Measurements from ENCODE around the gene GALNTL6. TPM values are rescaled to one million over a fixed set of nuclear protein-coding genes. Genes with fewer than 3 reads are reported as not detected.

Gene GALNTL6
- polyA plus RNA-seq, 1 donor from 2014 or later = 14.9 TPM

- no peak for TF ChIP-seq MXI1 (conservative IDR thresholded peaks at IDR 0.05; ENCODE audit: poor library complexity, severe bottlenecking)
- TF ChIP-seq POLR2AphosphoS5 (IDR thresholded peaks at IDR 0.05) = no peak
- no peak for TF ChIP-seq RAD21 (conservative IDR thresholded peaks at IDR 0.05)
- no peak for TF ChIP-seq REST (IDR thresholded peaks at IDR 0.05; ENCODE audit: borderline replicate concordance)
- no peak for TF ChIP-seq TAF1 (IDR thresholded peaks at IDR 0.05; ENCODE audit: low read depth)
- no peak for TF ChIP-seq EZH2 (IDR thresholded peaks at IDR 0.05; ENCODE audit: borderline replicate concordance, insufficient read depth, low read length, poor library complexity, severe bottlenecking)
- no peak for TF ChIP-seq SMC3 (conservative IDR thresholded peaks at IDR 0.05; ENCODE audit: poor library complexity)
- TF ChIP-seq, protein P1, sequence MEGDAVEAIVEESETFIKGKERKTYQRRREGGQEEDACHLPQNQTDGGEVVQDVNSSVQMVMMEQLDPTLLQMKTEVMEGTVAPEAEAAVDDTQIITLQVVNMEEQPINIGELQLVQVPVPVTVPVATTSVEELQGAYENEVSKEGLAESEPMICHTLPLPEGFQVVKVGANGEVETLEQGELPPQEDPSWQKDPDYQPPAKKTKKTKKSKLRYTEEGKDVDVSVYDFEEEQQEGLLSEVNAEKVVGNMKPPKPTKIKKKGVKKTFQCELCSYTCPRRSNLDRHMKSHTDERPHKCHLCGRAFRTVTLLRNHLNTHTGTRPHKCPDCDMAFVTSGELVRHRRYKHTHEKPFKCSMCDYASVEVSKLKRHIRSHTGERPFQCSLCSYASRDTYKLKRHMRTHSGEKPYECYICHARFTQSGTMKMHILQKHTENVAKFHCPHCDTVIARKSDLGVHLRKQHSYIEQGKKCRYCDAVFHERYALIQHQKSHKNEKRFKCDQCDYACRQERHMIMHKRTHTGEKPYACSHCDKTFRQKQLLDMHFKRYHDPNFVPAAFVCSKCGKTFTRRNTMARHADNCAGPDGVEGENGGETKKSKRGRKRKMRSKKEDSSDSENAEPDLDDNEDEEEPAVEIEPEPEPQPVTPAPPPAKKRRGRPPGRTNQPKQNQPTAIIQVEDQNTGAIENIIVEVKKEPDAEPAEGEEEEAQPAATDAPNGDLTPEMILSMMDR (IDR thresholded peaks at IDR 0.05; ENCODE audit: poor library complexity, severe bottlenecking) = no peak
- TF ChIP-seq EP300 (conservative IDR thresholded peaks at IDR 0.05; ENCODE audit: poor library complexity, severe bottlenecking) = no peak
- Histone ChIP-seq H3K9me3 (ENCODE audit: low read length) (no peaks in the 10 kb centered on the region), H3F3A (ENCODE audit: insufficient read depth, low read length, poor library complexity, severe bottlenecking) (no peaks in the 10 kb centered on the region), H3K4me2 (ENCODE audit: low read length) (no peak overlapping the region), H2AFZ (ENCODE audit: low read depth, low read length) (no peak overlapping the region), H3K4me3 (ENCODE audit: low read length) (no peak overlapping the region), H3K27me3 (ENCODE audit: insufficient read depth, low read depth, low read length) (no peaks in the 10 kb centered on the region), H4K20me1 (ENCODE audit: insufficient read depth) (no peaks in the 10 kb centered on the region), H3K9me2 (ENCODE audit: insufficient read depth, low read length) (no peaks in the 10 kb centered on the region), H3K36me3 (ENCODE audit: insufficient read depth, low read length) (no peaks in the 10 kb centered on the region), H3K79me2 (replicated peaks; ENCODE audit: insufficient read depth, low read length) (no peaks in the 10 kb centered on the region), H3K27ac (ENCODE audit: low read length) (no peak overlapping the region), H3K9ac (ENCODE audit: low read length) (no peak overlapping the region)
These were observed 1224.0 kb downstream of the GALNTL6 start for GRCh38 chr4:173037242-173037641.

DNA sequence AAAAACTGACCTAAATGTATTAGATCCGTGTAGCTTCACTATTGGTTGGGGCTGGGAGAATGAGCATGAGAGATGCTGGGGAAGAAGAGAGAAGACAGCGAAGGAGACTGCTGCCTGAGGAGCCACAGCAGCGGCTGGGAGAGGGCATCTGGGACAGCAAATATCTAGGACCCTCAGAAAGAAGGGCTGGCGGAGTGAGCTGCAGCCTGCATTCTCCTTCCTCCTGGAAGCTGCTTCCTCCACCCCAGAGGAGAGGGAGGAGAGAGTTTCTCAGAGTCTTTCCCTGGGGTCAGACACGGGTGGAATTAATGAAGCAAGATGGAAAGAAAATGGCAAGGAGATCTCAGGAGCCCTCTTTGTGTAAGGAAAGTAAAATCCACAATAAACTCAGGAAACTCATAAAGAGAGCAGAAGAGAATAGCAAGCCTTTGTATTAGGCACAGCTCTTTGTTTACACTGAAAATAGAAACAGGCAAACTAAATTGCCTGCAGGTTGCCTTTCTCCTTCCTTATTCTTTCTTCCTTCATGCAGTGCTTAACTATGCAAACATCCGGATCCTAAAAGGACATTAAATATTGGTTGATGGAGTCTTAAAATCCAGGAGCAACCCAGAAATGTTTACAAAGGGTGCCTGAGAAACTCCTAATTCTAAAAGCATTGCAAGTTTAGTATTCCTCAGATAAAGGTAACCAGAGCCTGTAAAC lies 1225.1 kb downstream of the GALNTL6 start:
- Histone ChIP-seq H3K9me3 (ENCODE audit: low read length) (no peaks in the 10 kb centered on the region), H4K20me1 (ENCODE audit: insufficient read depth) (no peaks in the 10 kb centered on the region), H3K27me3 (ENCODE audit: insufficient read depth, low read depth, low read length) (no peaks in the 10 kb centered on the region), H3K9ac (ENCODE audit: low read length) (no peak overlapping the region), H2AFZ (ENCODE audit: low read depth, low read length) (no peak overlapping the region), H3K4me2 (ENCODE audit: low read length) (no peak overlapping the region), H3K4me3 (ENCODE audit: low read length) (no peak overlapping the region), H3F3A (ENCODE audit: insufficient read depth, low read length, poor library complexity, severe bottlenecking) (no peaks in the 10 kb centered on the region), H3K36me3 (ENCODE audit: insufficient read depth, low read length) (no peaks in the 10 kb centered on the region), H3K27ac (ENCODE audit: low read length) (no peak overlapping the region), H3K9me2 (ENCODE audit: insufficient read depth, low read length) (no peaks in the 10 kb centered on the region), H3K79me2 (replicated peaks; ENCODE audit: insufficient read depth, low read length) (no peaks in the 10 kb centered on the region)
- TF ChIP-seq MXI1 (conservative IDR thresholded peaks at IDR 0.05; ENCODE audit: poor library complexity, severe bottlenecking) = no peak
- TF ChIP-seq SMC3 (conservative IDR thresholded peaks at IDR 0.05; ENCODE audit: poor library complexity) = no peak
- TF ChIP-seq POLR2AphosphoS5 (IDR thresholded peaks at IDR 0.05) = no peak
- TF ChIP-seq REST (IDR thresholded peaks at IDR 0.05; ENCODE audit: borderline replicate concordance) = no peak
- TF ChIP-seq, protein P1 (IDR thresholded peaks at IDR 0.05; ENCODE audit: poor library complexity, severe bottlenecking) = no peak
- TF ChIP-seq RAD21 (conservative IDR thresholded peaks at IDR 0.05) = no peak
- no peak for TF ChIP-seq EP300 (conservative IDR thresholded peaks at IDR 0.05; ENCODE audit: poor library complexity, severe bottlenecking)
- TF ChIP-seq TAF1 (IDR thresholded peaks at IDR 0.05; ENCODE audit: low read depth) = no peak
- no peak for TF ChIP-seq EZH2 (IDR thresholded peaks at IDR 0.05; ENCODE audit: borderline replicate concordance, insufficient read depth, low read length, poor library complexity, severe bottlenecking)
